H1 (cell line): ENCODE results near the gene PEAK1. TPM values are rescaled to one million over a fixed set of nuclear protein-coding genes. Genes with fewer than 3 reads are reported as not detected.
A peak's percentile ranks its signal among the peaks of the same experiment; 100 is the strongest.

ENCODE experiments used
- CHD7 ChIP-seq: fragments of 300-600 bp; sonication (generic); IDR thresholded peaks from 2 replicates; pipeline ENCODE4 v1.7.1; 2012; ENCODE audit warnings: low read length, moderate library complexity, mild to moderate bottlenecking, inconsistent platforms; ENCODE audit not compliant: insufficient replicate concordance
- SP1 ChIP-seq: IDR thresholded peaks from 2 replicates; pipeline ENCODE4 v1.6.1; 2011; ENCODE audit warnings: low read depth, low read length
- polyA plus RNA-seq, 7 experiments: library from polyadenylated mRNA; depleted of rRNA in 3 of 7; stranded (reverse) in 5 of 7; unstranded in 2 of 7; fragments of >200 nt in 5 of 7; fragments of 200-250 nt in 2 of 7; gene quantifications; 1 replicate in 5 of 7; 2 replicates in 1 of 7; 4 replicates in 1 of 7; pipeline versions ENCODE4 v1.2.1 to v1.2.3, GENCODE V29; 2011 to 2013; ENCODE audit warnings: missing spikeins in 2 of 7, mixed read lengths in 2 of 7
- total RNA-seq: library from RNA; stranded (reverse); fragmentation: NEBNext Ultra II Directional; extraction: Animal tissue kit (Norgen Biotek cat#: 25700); gene quantifications from 2 replicates; pipeline ENCODE4 v1.2.1, GENCODE V29; 2021

PEAK1 gene
- total and polyA plus RNA-seq, 2 of the 8 experiments (the other 6 are each of a cell fraction or from before 2014, with no cell fraction given), result 8.8 to 44.8 TPM

- TF ChIP-seq CHD7 (peak; percentile 84), SP1 (0 out of 2 replicates have a peak, but pooled peaks have one; percentile 8)
- TF ChIP-seq, all 59 proteins: peak for 5
Measured at GRCh38 chr15:77282333-77282732, 137.6 kb downstream of the PEAK1 start (continued).
